Measurements from ENCODE around the gene ARFGAP3. TPM values are rescaled to one million over a fixed set of nuclear protein-coding genes. Genes with fewer than 3 reads are reported as not detected.

ARFGAP3 gene
- total RNA-seq, 2 donors from 2014 or later: 20.5 to 36.9 TPM

GRCh38 chr22:42866100-42866499 is 9.0 kb upstream of the ARFGAP3 start:
- Histone ChIP-seq H3K36me3 (ENCODE audit: control insufficient read depth, insufficient read depth, low read length) (peaks cover 10% of the 10 kb centered on the region), H3K27ac (ENCODE audit: low read depth, low read length) (no peak overlapping the region), H3K4me3 (ENCODE audit: low read length) (no peak overlapping the region), H3K9ac (ENCODE audit: extremely low read depth, low read length, poor library complexity, severe bottlenecking) (no peak overlapping the region), H3K27me3 (ENCODE audit: control insufficient read depth, insufficient read depth, low read length, poor library complexity, severe bottlenecking) (no peaks in the 10 kb centered on the region), H3K4me1 (ENCODE audit: control insufficient read depth, insufficient read depth, low read length) (no peaks in the 10 kb centered on the region), H3K9me3 (ENCODE audit: control insufficient read depth, low read length) (no peaks in the 10 kb centered on the region)
- DNase-seq: no peak
- Mint-ChIP-seq H3K27me3 (ENCODE audit: insufficient read depth) (no peaks in the 10 kb centered on the region), H3K36me3 (ENCODE audit: low read depth) (peaks cover 13% of the 10 kb centered on the region), H3K27ac (no peak overlapping the region), H3K4me3 (no peak overlapping the region), H3K4me1 (no peaks in the 10 kb centered on the region), H3K9me3 (no peaks in the 10 kb centered on the region)
- 92 to 93% methylated on average over 4 to 7 of the region's 7 CpGs for WGBS, 2 experiments (ENCODE audit: insufficient coverage in 1 of 2, insufficient read length in 1 of 2)
- no peak for TF ChIP-seq CTCF (conservative IDR thresholded peaks at IDR 0.05)

- 92 to 94% methylated on average over 7 to 8 of the region's 8 CpGs for WGBS, 2 experiments (ENCODE audit: insufficient coverage in 1 of 2, insufficient read length in 1 of 2)
- no peak for TF ChIP-seq CTCF (conservative IDR thresholded peaks at IDR 0.05)
These were observed 8.5 kb upstream of the ARFGAP3 start for GRCh38 chr22:42865536-42865935.

GRCh38 chr22:42863349-42863961 is 6.4 kb upstream of the ARFGAP3 start:
- Histone ChIP-seq H3K36me3 (ENCODE audit: control insufficient read depth, insufficient read depth, low read length) (no peaks in the 10 kb centered on the region), H3K9ac (ENCODE audit: extremely low read depth, low read length, poor library complexity, severe bottlenecking) (no peak overlapping the region), H3K4me1 (ENCODE audit: control insufficient read depth, insufficient read depth, low read length) (no peaks in the 10 kb centered on the region), H3K4me3 (ENCODE audit: low read length) (no peak overlapping the region), H3K9me3 (ENCODE audit: control insufficient read depth, low read length) (no peaks in the 10 kb centered on the region), H3K27me3 (ENCODE audit: control insufficient read depth, insufficient read depth, low read length, poor library complexity, severe bottlenecking) (no peaks in the 10 kb centered on the region), H3K27ac (ENCODE audit: low read depth, low read length) (no peak overlapping the region)
- 94 to 100% methylated on average over 1 to 4 of the region's 4 CpGs for WGBS, 2 experiments (ENCODE audit: insufficient coverage in 1 of 2, insufficient read length in 1 of 2)
- no peaks in the 10 kb centered on the region for H3K4me1 Mint-ChIP-seq
- peaks cover 2% of the 10 kb centered on the region for H3K27me3 Mint-ChIP-seq (ENCODE audit: insufficient read depth)
- TF ChIP-seq CTCF (conservative IDR thresholded peaks at IDR 0.05): no peak
- H3K9me3 Mint-ChIP-seq: no peaks in the 10 kb centered on the region
- H3K36me3 Mint-ChIP-seq (ENCODE audit: low read depth): peaks cover 5% of the 10 kb centered on the region
- no peak overlapping the region for H3K27ac Mint-ChIP-seq
- H3K4me3 Mint-ChIP-seq: no peak overlapping the region
- DNase-seq: no peak

More at GRCh38 chr22:42865536-42865935, 8.5 kb upstream of the ARFGAP3 start:
- H3K27ac ChIP-seq (ENCODE audit: low read depth, low read length): no peak overlapping the region
- Mint-ChIP-seq H3K9me3 (no peaks in the 10 kb centered on the region), H3K4me1 (no peaks in the 10 kb centered on the region), H3K27me3 (ENCODE audit: insufficient read depth) (no peaks in the 10 kb centered on the region), H3K27ac (no peak overlapping the region), H3K36me3 (ENCODE audit: low read depth) (peaks cover 8% of the 10 kb centered on the region), H3K4me3 (no peak overlapping the region)
- H3K27me3 ChIP-seq (ENCODE audit: control insufficient read depth, insufficient read depth, low read length, poor library complexity, severe bottlenecking): no peaks in the 10 kb centered on the region
- no peak for DNase-seq
- no peak overlapping the region for H3K9ac ChIP-seq (ENCODE audit: extremely low read depth, low read length, poor library complexity, severe bottlenecking)
- peaks cover 5% of the 10 kb centered on the region for H3K36me3 ChIP-seq (ENCODE audit: control insufficient read depth, insufficient read depth, low read length)
- H3K9me3 ChIP-seq (ENCODE audit: control insufficient read depth, low read length): no peaks in the 10 kb centered on the region
- H3K4me1 ChIP-seq (ENCODE audit: control insufficient read depth, insufficient read depth, low read length): no peaks in the 10 kb centered on the region
- no peak overlapping the region for H3K4me3 ChIP-seq (ENCODE audit: low read length)

Measured in endodermal cell (in vitro differentiated cells).